GM12874 (cell line): ENCODE data around the gene PNMA6A.

Source experiments
- CTCF ChIP-seq: IDR thresholded peaks from 2 replicates; pipeline ENCODE4 v1.5.1; 2011; ENCODE audit warnings: low read depth, mild to moderate bottlenecking, control low read depth, low read length, moderate library complexity; ENCODE audit not compliant: insufficient read depth

Gene PNMA6A

GRCh38 chrX:153065389-153065788, 6.9 kb upstream of the PNMA6A start:
- no peak for TF ChIP-seq CTCF

GRCh38 chrX:153074262-153074899, 2.1 kb downstream of the PNMA6A start:
- no peak for TF ChIP-seq CTCF

- no peak for TF ChIP-seq CTCF
Measured at GRCh38 chrX:153074935-153075334, 2.7 kb downstream of the PNMA6A start.

- TF ChIP-seq CTCF: no peak
Measured at GRCh38 chrX:153075366-153075765, 3.1 kb downstream of the PNMA6A start.

- no peak for TF ChIP-seq CTCF
Measured at GRCh38 chrX:153102418-153102817, 30.2 kb downstream of the PNMA6A start.
